Measurements from ENCODE around the gene ZBTB16.

Gene ZBTB16

GRCh38 chr11:114157476-114158050 lies 98.1 kb downstream of the ZBTB16 start:
- no peak for DNase-seq

GRCh38 chr11:114158421-114158820 lies 98.9 kb downstream of the ZBTB16 start:
- DNase-seq = no peak

GRCh38 chr11:114158886-114159285 lies 99.4 kb downstream of the ZBTB16 start:
- no peak for DNase-seq

- no peak for DNase-seq
These were observed 99.8 kb downstream of the ZBTB16 start for GRCh38 chr11:114159320-114159719.

- DNase-seq = peak; percentile 99
These were observed 100.5 kb downstream of the ZBTB16 start for GRCh38 chr11:114159802-114160632.

GRCh38 chr11:114160894-114161293 lies 101.4 kb downstream of the ZBTB16 start:
- DNase-seq = no peak

GRCh38 chr11:114161486-114162250 lies 102.2 kb downstream of the ZBTB16 start:
- DNase-seq = no peak

- peak; percentile 99 for DNase-seq
These were observed 103.2 kb downstream of the ZBTB16 start for GRCh38 chr11:114162719-114163123.

GRCh38 chr11:114163229-114163631 lies 103.7 kb downstream of the ZBTB16 start:
- DNase-seq = peak; percentile 87

- DNase-seq = peak; percentile 47
These were observed 104.4 kb downstream of the ZBTB16 start for GRCh38 chr11:114163830-114164401.

GRCh38 chr11:114164546-114164945 lies 105.0 kb downstream of the ZBTB16 start:
- DNase-seq = no peak

GRCh38 chr11:114165326-114166230 lies 106.1 kb downstream of the ZBTB16 start:
- DNase-seq = no peak

- peak; percentile 66 for DNase-seq
These were observed 106.9 kb downstream of the ZBTB16 start for GRCh38 chr11:114166362-114166761.

- DNase-seq = peak; percentile 98
These were observed 107.4 kb downstream of the ZBTB16 start for GRCh38 chr11:114166897-114167323.

GRCh38 chr11:114167355-114167754 lies 107.8 kb downstream of the ZBTB16 start:
- peak; percentile 57 for DNase-seq

GRCh38 chr11:114167771-114168448 lies 108.4 kb downstream of the ZBTB16 start:
- DNase-seq = no peak

- DNase-seq = no peak
These were observed 109.2 kb downstream of the ZBTB16 start for GRCh38 chr11:114168691-114169090.

- no peak for DNase-seq
These were observed 109.8 kb downstream of the ZBTB16 start for GRCh38 chr11:114169321-114169749.

- DNase-seq = no peak
These were observed 110.3 kb downstream of the ZBTB16 start for GRCh38 chr11:114169821-114170220.

- no peak for DNase-seq
These were observed 110.7 kb downstream of the ZBTB16 start for GRCh38 chr11:114170226-114170625.

- peak; percentile 56 for DNase-seq
These were observed 111.9 kb downstream of the ZBTB16 start for GRCh38 chr11:114171257-114172054.
